ENCODE measurements around the gene CAPN14.

GRCh38 chr2:31248139-31248538 is 30.8 kb upstream of the CAPN14 start:
- TF ChIP-seq POLR2A (IDR thresholded peaks at IDR 0.05; ENCODE audit: low read length) (no peak), GATA1 (IDR thresholded peaks at IDR 0.05; ENCODE audit: low read depth, low read length) (no peak)
